Activated effector memory CD4-positive, alpha-beta T cell treated with anti-CD3 and anti-CD28 coated beads, Interleukin-2, amount 50 U/mL, for 16 hours (primary cell): Measurements from ENCODE around the gene MCAM.

Experiments used
- DNase-seq: peaks from one replicate; pipeline ENCODE4 v3.0.0-alpha.2; 2020

The MCAM gene

DNA sequence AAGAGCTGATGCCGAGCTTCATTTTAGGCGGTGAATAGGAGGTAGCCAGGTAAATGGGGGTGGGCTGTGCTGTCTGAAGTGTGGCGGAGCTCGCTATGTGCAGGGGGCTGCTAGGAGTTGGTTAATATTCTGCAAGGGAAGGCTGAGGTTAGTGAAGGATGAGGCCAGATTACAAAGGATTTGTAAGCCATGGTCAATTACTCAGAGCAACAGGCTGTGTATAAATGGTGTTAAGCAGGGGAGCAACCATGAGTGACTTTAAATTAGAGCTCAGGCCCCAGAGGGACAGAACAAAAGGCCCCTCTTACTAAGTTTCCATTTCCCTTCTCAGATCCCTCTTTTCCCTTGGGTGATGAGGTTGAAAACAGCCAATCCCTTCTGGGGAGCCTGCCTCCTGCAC is 7.3 kb upstream of the MCAM start:
- no peak for DNase-seq

DNA sequence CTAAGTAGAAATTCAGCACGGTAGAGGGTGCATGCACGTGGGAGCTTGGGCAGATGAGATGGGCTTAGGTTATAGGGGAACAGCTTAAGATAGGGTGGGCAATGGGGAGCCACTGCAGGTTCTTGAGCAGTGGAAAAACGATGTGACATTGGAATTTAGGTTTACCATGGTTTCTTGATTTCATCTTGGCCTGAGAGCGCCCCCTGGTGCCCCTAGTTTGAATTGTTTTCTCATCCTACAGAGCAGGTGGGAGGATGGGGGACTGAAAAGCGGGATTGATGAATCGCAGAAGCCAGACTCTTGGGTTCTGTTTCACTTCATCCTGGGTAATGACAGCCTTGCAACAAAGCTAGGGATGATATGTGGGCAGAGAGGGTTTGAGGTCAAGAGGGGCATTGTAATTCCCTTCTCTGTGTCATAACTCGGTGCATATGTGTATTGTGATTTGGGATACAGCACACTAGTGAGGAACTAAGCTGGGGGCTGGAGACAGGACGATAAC is 6.7 kb upstream of the MCAM start:
- peak; percentile 91 for DNase-seq

DNA sequence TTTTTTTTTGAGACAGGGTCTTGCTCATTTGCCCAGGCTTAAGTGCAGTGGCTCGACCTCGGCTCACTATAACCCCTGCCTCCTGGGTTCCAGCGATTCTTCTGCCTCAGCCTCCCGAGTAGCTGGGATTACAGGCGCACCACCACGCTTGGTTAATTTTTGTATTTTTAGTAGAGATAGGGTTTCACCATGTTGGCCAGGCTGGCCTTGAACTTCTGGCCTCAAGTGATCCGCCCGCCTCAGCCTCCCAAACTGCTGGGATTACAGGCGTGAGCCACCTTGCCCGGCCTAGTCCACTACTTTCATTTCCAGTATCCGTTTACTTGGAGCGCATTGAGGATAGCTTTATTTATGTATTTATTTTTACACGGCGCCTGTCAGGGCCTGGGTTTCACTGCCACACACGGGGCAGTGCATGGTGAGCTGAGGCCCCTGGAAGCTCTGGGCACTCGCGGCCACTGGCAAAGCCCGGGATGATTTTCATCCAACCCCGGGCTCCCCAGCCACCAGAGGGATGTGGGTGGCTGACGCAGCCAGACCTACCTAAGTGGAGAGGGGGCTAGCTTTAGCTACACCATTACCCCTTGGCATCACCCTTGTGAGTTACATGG is 6.1 kb upstream of the MCAM start:
- no peak for DNase-seq

GRCh38 chr11:119322360-119322739 is 5.4 kb upstream of the MCAM start:
- DNase-seq: no peak

DNA sequence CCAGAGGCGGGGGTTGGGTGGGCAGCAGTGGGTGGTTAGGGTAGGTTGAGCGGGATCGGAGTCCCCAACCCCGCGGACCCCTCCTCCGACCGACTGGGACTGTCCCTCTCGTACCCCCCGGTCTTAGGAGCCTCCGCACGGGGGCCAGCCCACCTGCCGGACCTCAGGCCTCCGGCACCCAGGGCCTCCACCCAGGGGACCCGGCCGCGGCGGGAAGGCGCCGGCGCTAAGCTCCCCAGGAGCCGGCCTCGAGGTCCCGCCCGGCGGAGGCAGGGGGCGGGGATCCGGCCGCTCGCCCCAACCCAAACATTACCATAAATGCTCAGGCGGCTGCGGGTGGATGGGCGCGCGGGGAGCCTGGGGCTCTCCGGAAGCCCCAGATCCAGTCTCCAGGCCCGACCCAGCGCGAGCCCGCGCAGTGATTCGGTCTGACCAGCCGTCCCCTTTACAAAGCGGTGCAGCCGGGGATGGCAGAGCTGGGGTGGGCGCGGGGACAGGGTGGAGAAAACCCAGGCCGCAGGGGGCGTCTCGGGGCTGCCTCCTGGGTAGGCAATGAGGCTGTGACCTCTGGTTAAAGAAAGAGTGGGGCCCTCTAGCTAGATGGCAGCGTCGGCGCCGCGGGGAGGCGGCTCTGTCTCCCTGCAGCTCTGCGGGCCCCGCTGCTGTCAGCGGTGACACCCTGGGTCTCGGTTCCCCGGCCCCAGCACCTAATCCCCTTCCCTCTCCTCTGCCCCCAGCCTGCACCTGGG is 4.0 kb upstream of the MCAM start:
- peak; percentile 81 for DNase-seq

DNA sequence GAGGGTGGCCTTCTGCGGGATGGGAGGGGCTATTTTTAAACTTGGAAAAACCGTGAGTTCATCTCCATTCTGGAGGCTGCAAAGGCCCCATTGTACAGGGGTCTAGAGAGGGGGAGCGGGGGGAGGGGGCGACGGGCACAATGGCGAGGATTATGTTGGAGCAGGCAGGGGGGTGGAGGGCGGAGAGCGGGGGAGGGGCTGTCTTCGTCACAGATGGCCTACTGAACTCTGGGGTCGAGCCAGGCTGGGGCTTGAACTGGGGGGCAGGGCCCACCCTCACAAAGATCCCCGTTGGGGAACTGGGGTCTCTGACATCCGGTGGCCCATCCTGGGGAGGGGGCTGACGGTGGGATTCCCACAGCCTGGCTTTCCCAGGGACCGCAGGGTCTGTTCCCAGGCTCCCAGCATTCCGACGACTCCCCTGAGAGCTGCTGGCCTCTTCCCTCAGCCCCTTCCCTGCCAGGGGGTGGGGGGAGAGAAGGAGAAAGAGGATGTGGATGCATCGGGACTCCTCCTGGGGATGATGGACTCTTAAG is 3.4 kb upstream of the MCAM start:
- no peak for DNase-seq

DNA sequence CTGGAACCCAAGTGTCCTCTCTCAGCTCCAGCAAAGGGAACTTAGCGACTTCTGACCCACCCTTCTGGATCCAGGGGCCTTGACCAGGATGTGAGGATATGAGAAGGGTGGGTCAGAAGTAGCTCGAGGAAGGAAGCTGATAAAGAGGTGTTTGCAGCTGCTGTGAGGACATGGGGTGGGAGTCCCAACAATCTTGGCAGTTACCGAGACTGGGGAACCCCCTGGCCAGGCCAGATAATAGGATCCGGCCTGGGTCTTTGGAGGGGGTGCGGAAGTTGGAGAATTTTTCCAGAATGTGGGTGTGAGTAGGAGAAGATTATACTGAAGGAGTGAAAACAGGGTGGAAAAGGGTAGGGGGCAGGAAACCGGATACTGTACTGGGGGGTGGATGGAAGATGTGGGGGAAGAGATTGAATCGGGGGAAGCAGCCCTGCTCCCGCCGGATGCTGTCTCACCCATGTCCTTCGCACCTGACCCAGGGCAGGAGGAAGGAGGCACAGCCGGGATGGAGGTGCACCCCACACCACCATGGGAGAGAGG is 2.8 kb upstream of the MCAM start:
- no peak for DNase-seq

- no peak for DNase-seq
These were observed 2.3 kb upstream of the MCAM start for GRCh38 chr11:119319136-119319699.

- DNase-seq: peak; percentile 75
These were observed 1.6 kb upstream of the MCAM start for GRCh38 chr11:119318240-119319135.

DNA sequence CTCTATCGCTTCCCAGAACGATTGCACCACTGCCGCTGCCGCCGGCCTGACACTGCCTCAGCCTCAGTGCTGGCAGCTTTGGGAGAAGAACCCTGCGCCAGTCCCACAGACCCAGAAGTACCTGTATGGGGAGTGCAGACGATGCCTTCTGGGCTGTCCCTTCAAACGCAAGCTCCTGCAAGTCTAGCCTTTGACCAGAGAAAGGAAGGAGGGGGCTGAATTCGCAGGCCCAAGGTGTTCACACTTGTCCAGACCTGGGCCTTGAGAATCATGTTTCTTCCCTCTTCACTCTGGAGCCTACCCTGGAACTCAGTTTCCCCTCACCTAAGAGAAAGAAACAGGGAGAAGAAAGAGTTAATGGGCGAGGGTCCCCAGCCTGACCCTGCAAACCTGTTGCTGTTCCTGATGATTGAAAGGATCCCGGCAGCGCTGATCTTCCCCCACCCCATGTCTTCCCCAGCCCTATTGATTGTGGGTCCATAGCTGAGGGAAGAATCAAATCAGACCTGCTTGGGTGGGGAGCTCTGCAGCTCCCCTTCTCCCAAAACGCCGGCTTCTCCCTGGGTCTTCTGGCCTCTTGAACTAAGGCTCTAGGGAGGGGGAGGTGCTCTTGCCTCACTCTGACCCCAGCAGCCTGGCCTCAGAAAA is 786 bp upstream of the MCAM start:
- DNase-seq: no peak

GRCh38 chr11:119316016-119316728 is 758 bp downstream of the MCAM start:
- no peak for DNase-seq

GRCh38 chr11:119315131-119316015 is 1.6 kb downstream of the MCAM start:
- DNase-seq: peak; percentile 83

DNA sequence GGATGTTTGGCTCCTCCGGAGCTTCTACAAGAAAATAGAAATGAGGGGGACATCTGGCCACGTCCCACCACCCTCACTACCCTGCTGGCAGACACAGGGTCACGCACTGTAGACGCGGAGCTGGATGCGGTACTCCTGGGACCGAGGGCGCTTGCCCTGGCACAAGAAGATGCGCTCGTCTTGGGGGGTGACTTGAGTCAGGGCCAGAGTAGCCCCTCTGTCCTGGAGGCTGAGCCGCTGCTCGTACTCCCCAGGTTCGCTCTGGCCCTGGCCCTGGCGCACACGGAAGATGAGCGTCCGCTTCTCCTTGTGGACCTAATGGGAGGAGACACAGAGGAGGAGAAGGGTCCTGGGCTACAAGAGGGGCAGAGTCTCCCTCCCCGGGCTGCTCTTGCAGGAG is 2.2 kb downstream of the MCAM start:
- no peak for DNase-seq

GRCh38 chr11:119310682-119311052 is 6.3 kb downstream of the MCAM start:
- no peak for DNase-seq

- DNase-seq: no peak
These were observed 6.8 kb downstream of the MCAM start for GRCh38 chr11:119309953-119310681.

- DNase-seq: no peak
These were observed 7.5 kb downstream of the MCAM start for GRCh38 chr11:119309411-119309810.

- no peak for DNase-seq
These were observed 9.0 kb downstream of the MCAM start for GRCh38 chr11:119307974-119308373.

GRCh38 chr11:119307219-119307618 is 9.7 kb downstream of the MCAM start:
- no peak for DNase-seq

DNA sequence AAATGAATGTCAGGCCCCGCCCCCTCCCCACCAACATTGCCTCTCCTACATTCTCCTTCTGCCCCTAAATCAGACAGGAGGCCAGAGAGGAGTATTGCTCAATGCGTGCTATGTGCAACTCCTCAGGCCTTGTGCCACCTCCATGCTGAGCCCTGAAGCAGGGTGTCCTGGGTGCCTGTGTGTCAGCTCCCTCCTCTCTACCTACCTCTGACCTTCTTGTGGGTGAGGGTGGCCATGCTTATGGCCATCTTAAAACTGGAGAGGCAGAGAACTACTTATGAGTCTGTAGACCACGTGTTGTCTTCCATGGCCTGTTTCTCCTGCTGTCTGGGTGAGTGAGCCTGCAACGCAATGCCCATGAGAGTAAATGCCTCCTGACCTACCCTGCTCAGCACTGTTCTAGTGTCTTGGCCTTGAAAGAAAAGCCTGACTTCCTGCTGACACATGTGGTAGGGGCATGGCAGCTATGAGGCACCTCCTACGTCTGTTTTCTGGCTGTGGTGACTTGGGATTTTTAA is 10.5 kb downstream of the MCAM start:
- no peak for DNase-seq
